ENCODE results near the gene ZNG1A.
"Not testable (repeated sequence)": the region's sequence is repeated elsewhere in the genome, so short reads cannot be mapped to it uniquely, and the experiment has no call there.

DNA sequence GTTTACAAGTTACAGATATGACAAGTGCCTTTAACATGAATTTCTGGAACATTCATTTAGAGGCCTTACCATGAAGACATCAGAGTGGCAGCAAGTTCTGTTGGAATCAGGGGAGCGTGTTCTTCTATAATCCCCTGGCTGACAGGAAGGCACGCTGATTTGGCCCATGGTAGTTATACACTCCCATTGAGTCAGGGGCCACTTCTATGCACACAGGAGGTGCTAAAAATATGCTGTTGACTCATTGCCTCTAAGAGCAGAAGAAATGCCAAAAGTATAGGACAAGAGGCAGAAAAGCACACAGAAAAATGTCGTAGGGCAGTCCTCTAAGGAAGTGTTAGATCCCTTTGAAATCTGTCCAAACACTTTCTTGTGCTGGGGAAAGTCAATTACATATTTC lies 100.5 kb downstream of the ZNG1A start:
- TF ChIP-seq, protein P1, sequence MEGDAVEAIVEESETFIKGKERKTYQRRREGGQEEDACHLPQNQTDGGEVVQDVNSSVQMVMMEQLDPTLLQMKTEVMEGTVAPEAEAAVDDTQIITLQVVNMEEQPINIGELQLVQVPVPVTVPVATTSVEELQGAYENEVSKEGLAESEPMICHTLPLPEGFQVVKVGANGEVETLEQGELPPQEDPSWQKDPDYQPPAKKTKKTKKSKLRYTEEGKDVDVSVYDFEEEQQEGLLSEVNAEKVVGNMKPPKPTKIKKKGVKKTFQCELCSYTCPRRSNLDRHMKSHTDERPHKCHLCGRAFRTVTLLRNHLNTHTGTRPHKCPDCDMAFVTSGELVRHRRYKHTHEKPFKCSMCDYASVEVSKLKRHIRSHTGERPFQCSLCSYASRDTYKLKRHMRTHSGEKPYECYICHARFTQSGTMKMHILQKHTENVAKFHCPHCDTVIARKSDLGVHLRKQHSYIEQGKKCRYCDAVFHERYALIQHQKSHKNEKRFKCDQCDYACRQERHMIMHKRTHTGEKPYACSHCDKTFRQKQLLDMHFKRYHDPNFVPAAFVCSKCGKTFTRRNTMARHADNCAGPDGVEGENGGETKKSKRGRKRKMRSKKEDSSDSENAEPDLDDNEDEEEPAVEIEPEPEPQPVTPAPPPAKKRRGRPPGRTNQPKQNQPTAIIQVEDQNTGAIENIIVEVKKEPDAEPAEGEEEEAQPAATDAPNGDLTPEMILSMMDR (conservative IDR thresholded peaks at IDR 0.05): not testable (repeated sequence)
- TF ChIP-seq EZH2 (IDR thresholded peaks at IDR 0.05; ENCODE audit: low read depth): not testable (repeated sequence)

All from PC-9 (cell line).